SK-N-SH (cell line): ENCODE data around the gene CCNJL. TPM values are rescaled to one million over a fixed set of nuclear protein-coding genes. Genes with fewer than 3 reads are reported as not detected.

Source experiments
- CTCF ChIA-PET: fragments of 300-600, 350-600 bp; formaldehyde crosslinking; extraction: SDS; loops from one replicate; lab custom pipeline; 2021; lab: Yijun Ruan, JAX
- POLR2A ChIA-PET: fragments of 350-600 bp; sonication (Branson Sonifier 250); formaldehyde crosslinking; extraction: SDS; loops from one replicate; lab custom pipeline; 2020; ENCODE audit warnings: antibody characterized with exemption, inconsistent platforms; lab: Yijun Ruan, JAX
- DNase-seq: peaks from one replicate; pipeline ENCODE4 v3.0.0; 2012
- H2AFZ ChIP-seq: fragments of 200-600 bp; sonication (generic); 2 replicates; pipeline ENCODE4 v1.8.1; 2016; ENCODE audit warnings: antibody characterized with exemption, mild to moderate bottlenecking, low read depth
- H3F3A ChIP-seq: fragments of 200-600 bp; sonication (generic); replicated peaks from 2 replicates; pipeline ENCODE3; 2016; ENCODE audit warnings: antibody characterized with exemption, mild to moderate bottlenecking; ENCODE audit not compliant: insufficient read depth
- H3K27ac ChIP-seq, 2 experiments: fragments of 200-500 bp in 1 of 2; fragments of 200-600 bp in 1 of 2; sonication (Bioruptor generic) in 1 of 2; sonication (generic), shearing (Covaris generic) in 1 of 2; 2 replicates each; pipeline versions ENCODE4 v1.5.1 to v1.6.1; 2014 to 2016; ENCODE audit warnings: low read depth in 2 of 2, inconsistent platforms in 1 of 2, low read length in 1 of 2, mild to moderate bottlenecking in 1 of 2, mixed read lengths in 1 of 2
- H3K27me3 ChIP-seq: fragments of 200-600 bp; sonication (generic), shearing (Covaris generic); 2 replicates; pipeline ENCODE4 v1.6.1; 2016; ENCODE audit warnings: mixed run types; ENCODE audit not compliant: insufficient read depth
- H3K36me3 ChIP-seq, 2 experiments: fragments of 200-500 bp in 1 of 2; fragments of 200-600 bp in 1 of 2; sonication (Bioruptor generic) in 1 of 2; sonication (generic) in 1 of 2; replicated peaks in 1 of 2; 2 replicates each; pipeline versions ENCODE3 to v1.5.1; 2014 to 2016; ENCODE audit warnings: low read length in 1 of 2, mild to moderate bottlenecking in 1 of 2; ENCODE audit not compliant: insufficient read depth in 2 of 2, control insufficient read depth in 1 of 2
- H3K4me1 ChIP-seq, 2 experiments: fragments of 200-500 bp in 1 of 2; fragments of 200-600 bp in 1 of 2; sonication (Bioruptor generic) in 1 of 2; sonication (generic), shearing (Covaris generic) in 1 of 2; 2 replicates each; pipeline versions ENCODE4 v1.5.1 to v1.6.1; 2014 to 2016; ENCODE audit warnings: low read depth in 1 of 2, low read length in 1 of 2, mixed run types in 1 of 2; ENCODE audit not compliant: insufficient read depth in 2 of 2, control insufficient read depth in 1 of 2
- H3K4me2 ChIP-seq: fragments of 200-600 bp; sonication (generic), shearing (Covaris generic); 2 replicates; pipeline ENCODE4 v1.6.1; 2017; ENCODE audit warnings: mixed run types
- H3K4me3 ChIP-seq, 2 experiments: fragments of 200-500 bp in 1 of 2; fragments of 200-600 bp in 1 of 2; sonication (Bioruptor generic) in 1 of 2; sonication (generic), shearing (Covaris generic) in 1 of 2; 2 replicates each; pipeline versions ENCODE4 v1.5.1 to v1.8.1; 2014 to 2016; ENCODE audit warnings: low read depth in 2 of 2, inconsistent platforms in 1 of 2, low read length in 1 of 2, mild to moderate bottlenecking in 1 of 2, mixed read lengths in 1 of 2, moderate library complexity in 1 of 2
- H3K79me2 ChIP-seq: fragments of 200-600 bp; sonication (generic); 2 replicates; pipeline ENCODE4 v1.8.1; 2017; ENCODE audit warnings: mild to moderate bottlenecking; ENCODE audit not compliant: insufficient read depth
- H3K9ac ChIP-seq: fragments of 200-600 bp; sonication (generic); 2 replicates; pipeline ENCODE4 v1.6.1; 2017; ENCODE audit warnings: mixed run types
- H3K9me2 ChIP-seq: fragments of 200-600 bp; sonication (generic); 2 replicates; pipeline ENCODE4 v1.6.1; 2017; ENCODE audit warnings: mixed run types
- H3K9me3 ChIP-seq: fragments of 200-600 bp; sonication (generic); 2 replicates; pipeline ENCODE4 v1.6.1; 2017; ENCODE audit warnings: mixed run types, mild to moderate bottlenecking, moderate library complexity
- H4K20me1 ChIP-seq: fragments of 200-600 bp; sonication (generic); 2 replicates; pipeline ENCODE4 v1.6.1; 2017; ENCODE audit warnings: mild to moderate bottlenecking, mixed run types; ENCODE audit not compliant: insufficient read depth
- CHD2 ChIP-seq: fragments of 150-350 bp; IDR thresholded peaks from 2 replicates; pipeline ENCODE4 v1.6.1; 2018; ENCODE audit warnings: low read length; ENCODE audit not compliant: partially characterized antibody
- ELF1 ChIP-seq: IDR thresholded peaks from 2 replicates; pipeline ENCODE4 v1.4.0; 2012
- FOSL2 ChIP-seq: IDR thresholded peaks from 2 replicates; pipeline ENCODE4 v1.4.0; 2012; ENCODE audit warnings: low read depth, mild to moderate bottlenecking, moderate library complexity, borderline replicate concordance
- FOXM1 ChIP-seq: IDR thresholded peaks from 2 replicates; pipeline ENCODE4 v1.4.0; 2012; ENCODE audit warnings: low read depth, mild to moderate bottlenecking
- GABPA ChIP-seq: IDR thresholded peaks from 2 replicates; pipeline ENCODE4 v1.4.0; 2012; ENCODE audit warnings: low read depth, mild to moderate bottlenecking
- GATA2 ChIP-seq: sonication (generic); formaldehyde crosslinking; IDR thresholded peaks from 2 replicates; pipeline ENCODE4 v1.5.0; 2020; ENCODE audit warnings: mild to moderate bottlenecking, missing genetic modification reagents
- JUND ChIP-seq: IDR thresholded peaks from 2 replicates; pipeline ENCODE4 v1.4.0; 2012
- MAX ChIP-seq: IDR thresholded peaks from 2 replicates; pipeline ENCODE4 v1.4.0; 2012; ENCODE audit warnings: low read depth
- POLR2AphosphoS5 ChIP-seq: IDR thresholded peaks from 2 replicates; pipeline ENCODE4 v1.6.1; 2012; ENCODE audit warnings: low read depth, low read length
- RAD21 ChIP-seq: IDR thresholded peaks from 2 replicates; pipeline ENCODE4 v1.6.1; 2012; ENCODE audit warnings: mild to moderate bottlenecking, low read length
- SIN3A ChIP-seq: IDR thresholded peaks from 2 replicates; pipeline ENCODE4 v1.6.1; 2012; ENCODE audit warnings: low read depth, mild to moderate bottlenecking, low read length, moderate library complexity, borderline replicate concordance
- TEAD4 ChIP-seq: IDR thresholded peaks from 2 replicates; pipeline ENCODE4 v1.4.0; 2012; ENCODE audit warnings: mild to moderate bottlenecking, borderline replicate concordance; ENCODE audit not compliant: insufficient read depth
- YY1 ChIP-seq: IDR thresholded peaks from 2 replicates; pipeline ENCODE4 v1.4.0; 2012; ENCODE audit warnings: low read depth, mild to moderate bottlenecking
- WGBS: methylation state at CpG from one replicate; pipeline ENCODE4 v1.1.6; 2017; ENCODE audit warnings: low lambda C conversion rate; 5-methylcytosine and 5-hydroxymethylcytosine counted together
- polyA plus RNA-seq, 3 experiments: library from polyadenylated mRNA; depleted of rRNA; stranded (reverse); fragments of >200 nt; gene quantifications; 2 replicates each; pipeline ENCODE4 v1.2.3, GENCODE V29; 2012
- TF ChIP-seq, protein P1 (sequence below): fragments of 150-350 bp; IDR thresholded peaks from 2 replicates; pipeline ENCODE4 v1.6.1; 2017; ENCODE audit warnings: antibody characterized with exemption, low read length, low read depth, borderline replicate concordance
- TF ChIP-seq, protein P2 (sequence below): IDR thresholded peaks from 2 replicates; pipeline ENCODE4 v1.4.0; 2012; ENCODE audit warnings: low read depth, borderline replicate concordance
- TF ChIP-seq, protein P3 (sequence below): IDR thresholded peaks from 2 replicates; pipeline ENCODE4 v1.6.1; 2012; ENCODE audit warnings: mild to moderate bottlenecking, low read depth, low read length, moderate library complexity

The CCNJL gene
- polyA plus RNA-seq, 1 of the 3 experiments (the other 2 are of a cell fraction), result 7.1 TPM

GRCh38 chr5:160297776-160298175 is 14.6 kb downstream of the CCNJL start:
- 0 out of 2 replicates have a peak, but pooled peaks cover 7% of the 10 kb centered on the region for H4K20me1 ChIP-seq
- H3F3A ChIP-seq, result peaks cover 5% of the 10 kb centered on the region
- CTCF ChIA-PET, result interaction anchor here (2.5 kb wide), 1 partner anchor 10 kb away, joined by 8 read pairs; no protein-coding TSS in a partner anchor

DNA sequence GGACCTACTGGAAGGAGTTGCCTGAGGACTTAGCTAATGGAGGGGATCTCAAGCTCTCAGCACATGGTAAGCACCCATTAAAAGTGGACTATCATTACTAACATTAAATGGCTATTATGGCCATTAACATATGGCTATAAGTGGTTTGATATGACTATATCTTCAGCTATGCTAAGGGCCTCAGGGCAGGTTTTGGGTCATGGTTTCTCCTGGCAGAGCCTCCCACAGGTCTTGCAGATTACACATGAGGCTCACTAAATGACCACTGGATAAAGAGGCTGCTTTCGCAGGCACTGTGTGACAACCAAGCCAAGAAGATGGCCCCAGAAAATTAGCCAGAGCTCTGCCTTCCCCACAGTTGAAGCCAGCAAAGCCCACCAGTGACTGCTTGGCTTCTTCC is 15.4 kb downstream of the CCNJL start:
- Histone ChIP-seq H3K27ac (no peak overlapping the region), H3K4me2 (no peak overlapping the region), H3K79me2 (peaks cover 40% of the 10 kb centered on the region), H3K9me2 (no peaks in the 10 kb centered on the region), H3K9ac (no peak overlapping the region), H3K36me3 (no peaks in the 10 kb centered on the region)
- DNase-seq, result no peak
- POLR2A ChIA-PET, result interaction anchor here (0.5 kb wide), 1 partner anchor 26 kb away, joined by 4 read pairs; no protein-coding TSS in a partner anchor
- TF ChIP-seq FOSL2 (no peak), JUND (no peak), CHD2 (no peak), YY1 (no peak), GABPA (no peak), MAX (no peak), POLR2AphosphoS5 (no peak), FOXM1 (no peak), GATA2 (CRISPR knock-in tag) (no peak), TEAD4 (no peak), ELF1 (no peak), SIN3A (no peak)
- TF ChIP-seq, protein P1, sequence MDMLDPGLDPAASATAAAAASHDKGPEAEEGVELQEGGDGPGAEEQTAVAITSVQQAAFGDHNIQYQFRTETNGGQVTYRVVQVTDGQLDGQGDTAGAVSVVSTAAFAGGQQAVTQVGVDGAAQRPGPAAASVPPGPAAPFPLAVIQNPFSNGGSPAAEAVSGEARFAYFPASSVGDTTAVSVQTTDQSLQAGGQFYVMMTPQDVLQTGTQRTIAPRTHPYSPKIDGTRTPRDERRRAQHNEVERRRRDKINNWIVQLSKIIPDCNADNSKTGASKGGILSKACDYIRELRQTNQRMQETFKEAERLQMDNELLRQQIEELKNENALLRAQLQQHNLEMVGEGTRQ, result no peak
- TF ChIP-seq, protein P2, sequence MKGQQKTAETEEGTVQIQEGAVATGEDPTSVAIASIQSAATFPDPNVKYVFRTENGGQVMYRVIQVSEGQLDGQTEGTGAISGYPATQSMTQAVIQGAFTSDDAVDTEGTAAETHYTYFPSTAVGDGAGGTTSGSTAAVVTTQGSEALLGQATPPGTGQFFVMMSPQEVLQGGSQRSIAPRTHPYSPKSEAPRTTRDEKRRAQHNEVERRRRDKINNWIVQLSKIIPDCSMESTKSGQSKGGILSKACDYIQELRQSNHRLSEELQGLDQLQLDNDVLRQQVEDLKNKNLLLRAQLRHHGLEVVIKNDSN, result no peak
- TF ChIP-seq, protein P3, sequence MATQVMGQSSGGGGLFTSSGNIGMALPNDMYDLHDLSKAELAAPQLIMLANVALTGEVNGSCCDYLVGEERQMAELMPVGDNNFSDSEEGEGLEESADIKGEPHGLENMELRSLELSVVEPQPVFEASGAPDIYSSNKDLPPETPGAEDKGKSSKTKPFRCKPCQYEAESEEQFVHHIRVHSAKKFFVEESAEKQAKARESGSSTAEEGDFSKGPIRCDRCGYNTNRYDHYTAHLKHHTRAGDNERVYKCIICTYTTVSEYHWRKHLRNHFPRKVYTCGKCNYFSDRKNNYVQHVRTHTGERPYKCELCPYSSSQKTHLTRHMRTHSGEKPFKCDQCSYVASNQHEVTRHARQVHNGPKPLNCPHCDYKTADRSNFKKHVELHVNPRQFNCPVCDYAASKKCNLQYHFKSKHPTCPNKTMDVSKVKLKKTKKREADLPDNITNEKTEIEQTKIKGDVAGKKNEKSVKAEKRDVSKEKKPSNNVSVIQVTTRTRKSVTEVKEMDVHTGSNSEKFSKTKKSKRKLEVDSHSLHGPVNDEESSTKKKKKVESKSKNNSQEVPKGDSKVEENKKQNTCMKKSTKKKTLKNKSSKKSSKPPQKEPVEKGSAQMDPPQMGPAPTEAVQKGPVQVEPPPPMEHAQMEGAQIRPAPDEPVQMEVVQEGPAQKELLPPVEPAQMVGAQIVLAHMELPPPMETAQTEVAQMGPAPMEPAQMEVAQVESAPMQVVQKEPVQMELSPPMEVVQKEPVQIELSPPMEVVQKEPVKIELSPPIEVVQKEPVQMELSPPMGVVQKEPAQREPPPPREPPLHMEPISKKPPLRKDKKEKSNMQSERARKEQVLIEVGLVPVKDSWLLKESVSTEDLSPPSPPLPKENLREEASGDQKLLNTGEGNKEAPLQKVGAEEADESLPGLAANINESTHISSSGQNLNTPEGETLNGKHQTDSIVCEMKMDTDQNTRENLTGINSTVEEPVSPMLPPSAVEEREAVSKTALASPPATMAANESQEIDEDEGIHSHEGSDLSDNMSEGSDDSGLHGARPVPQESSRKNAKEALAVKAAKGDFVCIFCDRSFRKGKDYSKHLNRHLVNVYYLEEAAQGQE, result no peak
- TF ChIP-seq, all 33 proteins: peak for 0
- 100% methylated on average over 1 of the region's 1 CpG for WGBS
- CTCF ChIA-PET, result interaction anchor here (0.9 to 2.5 kb wide), 2 partner anchors 9 to 98 kb away, joined by 3 to 8 read pairs; no protein-coding TSS in a partner anchor
- H3K4me3 ChIP-seq, result no peak overlapping the region
- H4K20me1 ChIP-seq, result 0 out of 2 replicates have a peak, but pooled peaks cover 7% of the 10 kb centered on the region
- no peaks in the 10 kb centered on the region for H3K27me3 ChIP-seq
- H3F3A ChIP-seq, result peaks cover 1% of the 10 kb centered on the region
- H3K9me3 ChIP-seq, result no peaks in the 10 kb centered on the region
- H2AFZ ChIP-seq, result no peak overlapping the region
- peaks cover 0 to 18% of the 10 kb centered on the region in 2 experiments; a peak in 1 of 4 replicates for H3K4me1 ChIP-seq

More at GRCh38 chr5:160297776-160298175, 14.6 kb downstream of the CCNJL start:
- Histone ChIP-seq H3K9me2 (no peaks in the 10 kb centered on the region), H3K27me3 (no peaks in the 10 kb centered on the region), H3K79me2 (peaks cover 42% of the 10 kb centered on the region), H3K9me3 (no peaks in the 10 kb centered on the region), H2AFZ (no peak overlapping the region), H3K36me3 (no peaks in the 10 kb centered on the region), H3K4me1 (peaks cover 0 to 18% of the 10 kb centered on the region in 2 experiments; a peak in 1 of 4 replicates), H3K9ac (no peak overlapping the region), H3K4me2 (no peak overlapping the region), H3K27ac (no peak overlapping the region), H3K4me3 (no peak overlapping the region)
- POLR2A ChIA-PET, result no interaction called here
- DNase-seq, result no peak
- 87% methylated on average over 5 of the region's 5 CpGs for WGBS
- no peak for TF ChIP-seq ELF1
- no peak for TF ChIP-seq RAD21
- no peak for TF ChIP-seq FOXM1
- no peak for TF ChIP-seq CHD2
- TF ChIP-seq FOSL2, result no peak
